ENCODE results near the gene RTKN. TPM values are rescaled to one million over a fixed set of nuclear protein-coding genes. Genes with fewer than 3 reads are reported as not detected.
A peak's percentile ranks its signal among the peaks of the same experiment; 100 is the strongest.

Gene RTKN
- total RNA-seq, 1 donor from 2014 or later: 86.4 TPM

DNA sequence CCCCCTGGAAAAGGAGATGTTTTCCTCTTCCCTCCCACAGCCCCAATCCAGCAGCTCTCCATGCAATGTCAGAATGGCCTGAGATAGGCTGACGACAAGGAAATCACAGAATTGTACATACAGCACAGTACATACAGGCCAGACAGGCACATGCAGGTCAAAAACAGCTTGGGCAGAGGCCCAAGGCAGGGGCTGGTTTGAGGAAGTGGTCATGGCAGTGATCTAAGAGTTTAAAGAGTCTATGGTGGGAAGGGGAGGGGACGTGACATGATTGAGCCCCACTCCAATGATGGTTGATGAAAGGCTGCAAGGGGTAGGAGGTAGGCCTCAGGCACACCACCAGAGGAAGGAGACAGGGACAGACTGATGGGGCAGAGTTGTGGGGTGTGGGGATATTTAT is 65.9 kb downstream of the RTKN start:
- H3K36me3 Mint-ChIP-seq: peaks cover 5% of the 10 kb centered on the region
- DNase-seq (ENCODE audit: low spot score in 2 of 2, unreplicated experiment in 2 of 2): no peak
- peaks cover 25% of the 10 kb centered on the region for H3K4me1 Mint-ChIP-seq
- H3K27me3 Mint-ChIP-seq (ENCODE audit: low read depth): no peaks in the 10 kb centered on the region
- peak overlapping the region; percentile 36 for H3K27ac Mint-ChIP-seq
- TF ChIP-seq, protein P1, sequence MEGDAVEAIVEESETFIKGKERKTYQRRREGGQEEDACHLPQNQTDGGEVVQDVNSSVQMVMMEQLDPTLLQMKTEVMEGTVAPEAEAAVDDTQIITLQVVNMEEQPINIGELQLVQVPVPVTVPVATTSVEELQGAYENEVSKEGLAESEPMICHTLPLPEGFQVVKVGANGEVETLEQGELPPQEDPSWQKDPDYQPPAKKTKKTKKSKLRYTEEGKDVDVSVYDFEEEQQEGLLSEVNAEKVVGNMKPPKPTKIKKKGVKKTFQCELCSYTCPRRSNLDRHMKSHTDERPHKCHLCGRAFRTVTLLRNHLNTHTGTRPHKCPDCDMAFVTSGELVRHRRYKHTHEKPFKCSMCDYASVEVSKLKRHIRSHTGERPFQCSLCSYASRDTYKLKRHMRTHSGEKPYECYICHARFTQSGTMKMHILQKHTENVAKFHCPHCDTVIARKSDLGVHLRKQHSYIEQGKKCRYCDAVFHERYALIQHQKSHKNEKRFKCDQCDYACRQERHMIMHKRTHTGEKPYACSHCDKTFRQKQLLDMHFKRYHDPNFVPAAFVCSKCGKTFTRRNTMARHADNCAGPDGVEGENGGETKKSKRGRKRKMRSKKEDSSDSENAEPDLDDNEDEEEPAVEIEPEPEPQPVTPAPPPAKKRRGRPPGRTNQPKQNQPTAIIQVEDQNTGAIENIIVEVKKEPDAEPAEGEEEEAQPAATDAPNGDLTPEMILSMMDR (IDR thresholded peaks at IDR 0.05; ENCODE audit: unreplicated experiment): no peak
- H3K4me3 Mint-ChIP-seq: no peak overlapping the region
- H3K9me3 Mint-ChIP-seq: no peaks in the 10 kb centered on the region

Other genes starting within 250 kb of the RTKN start
- 35.3 to 39.1 TPM (median 37.9 TPM) in 3 replicates for gene MTHFD2, start 243.3 kb downstream of the RTKN start, total RNA-seq
- gene SLC4A5, start 98.5 kb downstream of the RTKN start, total RNA-seq: 7.5 to 9.3 TPM (median 9.2 TPM) in 3 replicates
- gene DCTN1, start 61.6 kb downstream of the RTKN start, total RNA-seq: 125 to 136 TPM (median 132 TPM) in 3 replicates
- 4.7 to 8.8 TPM (median 6.0 TPM) in 3 replicates for gene C2orf81, start 20.3 kb downstream of the RTKN start, total RNA-seq
- 20.2 to 25.0 TPM (median 23.7 TPM) in 3 replicates for gene WDR54, start 20.2 kb downstream of the RTKN start, total RNA-seq
- gene INO80B, start 13.2 kb upstream of the RTKN start, total RNA-seq: 42.9 to 48.1 TPM (median 45.3 TPM) in 3 replicates
- gene WBP1, start 16.5 kb upstream of the RTKN start, total RNA-seq: 111 to 113 TPM (median 111 TPM) in 3 replicates
- gene MOGS, start 23.4 kb upstream of the RTKN start, total RNA-seq: 61.6 to 68.7 TPM (median 62.6 TPM) in 3 replicates
- gene MRPL53, start 30.7 kb upstream of the RTKN start, total RNA-seq: 57.6 to 69.3 TPM (median 62.5 TPM) in 3 replicates
- 25.5 to 29.4 TPM (median 26.2 TPM) in 3 replicates for gene CCDC142, start 41.1 kb upstream of the RTKN start, total RNA-seq
- 26.1 to 27.3 TPM (median 26.1 TPM) in 3 replicates for gene TTC31, start 41.1 kb upstream of the RTKN start, total RNA-seq
- gene LBX2, start 57.7 kb upstream of the RTKN start, total RNA-seq: 0.86 to 1.1 TPM (median 0.89 TPM) in 3 replicates
- 17.0 to 23.0 TPM (median 20.3 TPM) in 3 replicates for gene PCGF1, start 65.8 kb upstream of the RTKN start, total RNA-seq
- 0.18 TPM in 1 of 3 replicates, not detected in the others for gene TLX2, start 72.5 kb upstream of the RTKN start, total RNA-seq
- gene DQX1, start 84.3 kb upstream of the RTKN start, total RNA-seq: 0.16 to 0.42 TPM (median 0.29 TPM) in 3 replicates
- gene AUP1, start 87.8 kb upstream of the RTKN start, total RNA-seq: 86.2 to 89.4 TPM (median 86.8 TPM) in 3 replicates
- 25.1 to 26.1 TPM (median 25.7 TPM) in 3 replicates for gene HTRA2, start 88.0 kb upstream of the RTKN start, total RNA-seq
- gene LOXL3, start 112.0 kb upstream of the RTKN start, total RNA-seq: 20.3 to 26.7 TPM (median 21.9 TPM) in 3 replicates
- gene DOK1, start 112.8 kb upstream of the RTKN start, total RNA-seq: 10.7 to 11.9 TPM (median 10.8 TPM) in 3 replicates
- gene M1AP, start 206.4 kb upstream of the RTKN start, total RNA-seq: 7.4 to 7.9 TPM (median 7.7 TPM) in 3 replicates
- 17.5 to 19.8 TPM (median 18.1 TPM) in 3 replicates for gene SEMA4F, start 212.3 kb upstream of the RTKN start, total RNA-seq

Measured in mesothelial cell of epicardium (in vitro differentiated cells).